HCT116 (cell line): ENCODE measurements around the gene HMCN1. TPM values are rescaled to one million over a fixed set of nuclear protein-coding genes. Genes with fewer than 3 reads are reported as not detected.

Experiments
- ATAC-seq: fragments of 200-7000 bp; cut with Tn5 transposase; 2 replicates; pipeline ENCODE4 v1.9.1; 2020; ENCODE audit warnings: mild to moderate bottlenecking, moderate library complexity
- BruUV-seq: library from RNA; stranded (reverse); fragments of 400-500 nt; replicated peaks from 2 replicates; lab custom pipeline; 2021; lab: Mats Ljungman, UMichigan
- CTCF ChIA-PET: fragments of 300-600 bp; sonication (Branson Sonifier 250); formaldehyde crosslinking; loops from one replicate; lab custom pipeline; 2021; ENCODE audit warnings: antibody characterized with exemption; lab: Charles Lee
- POLR2A ChIA-PET: fragments of 300-600, 350-600 bp; sonication (Branson Sonifier 250); formaldehyde crosslinking; loops from one replicate; lab custom pipeline; 2021; ENCODE audit warnings: antibody characterized with exemption; lab: Charles Lee
- RAD21 ChIA-PET, 2 experiments: fragments of 300-600 bp; sonication (Branson Sonifier 250); formaldehyde crosslinking; loops; one replicate each; lab custom pipeline; 2023; ENCODE audit warnings: low total read pairs in 2 of 2; ENCODE audit not compliant: uncharacterized antibody in 2 of 2, unreplicated experiment in 2 of 2, low non-redundant PET in 1 of 2; lab: Charles Lee
- DNase-seq: peaks from one replicate; pipeline ENCODE4 v3.0.0-alpha.2; 2010; ENCODE audit warnings: low read depth, low spot score
- H2AFZ ChIP-seq: fragments of 200-600 bp; shearing (Covaris generic), sonication (generic); 2 replicates; pipeline ENCODE4 v1.6.1; 2017; ENCODE audit warnings: low read depth, mixed run types, mixed read lengths, antibody characterized with exemption, low read length; ENCODE audit not compliant: poor library complexity, severe bottlenecking
- H3K27ac ChIP-seq: 2 replicates; pipeline ENCODE4 v1.5.1; 2012; ENCODE audit warnings: low read depth, low read length
- H3K27me3 ChIP-seq: fragments of 200-600 bp; sonication (generic); 2 replicates; pipeline ENCODE4 v1.6.1; 2016; ENCODE audit warnings: mixed run types, low read length, mixed read lengths; ENCODE audit not compliant: insufficient read depth
- H3K36me3 ChIP-seq, 2 experiments: fragments of 200-500 bp in 1 of 2; fragments of 200-600 bp in 1 of 2; sonication (Bioruptor generic) in 1 of 2; sonication (generic) in 1 of 2; 2 replicates each; pipeline versions ENCODE4 v1.5.1 to v1.6.1; 2014 to 2016; ENCODE audit warnings: low read length in 2 of 2, inconsistent platforms in 1 of 2, mixed read lengths in 1 of 2, mixed run types in 1 of 2; ENCODE audit not compliant: insufficient read depth in 2 of 2, control insufficient read depth in 1 of 2
- H3K4me1 ChIP-seq, 2 experiments: fragments of 200-600 bp in 1 of 2; sonication (generic) in 1 of 2; 2 replicates each; pipeline versions ENCODE4 v1.5.1 to v1.6.1; 2012 to 2017; ENCODE audit warnings: low read length in 2 of 2, inconsistent platforms in 1 of 2, mild to moderate bottlenecking in 1 of 2, mixed read lengths in 1 of 2, mixed run types in 1 of 2, moderate library complexity in 1 of 2; ENCODE audit not compliant: insufficient read depth in 2 of 2, control insufficient read depth in 1 of 2
- H3K4me2 ChIP-seq: fragments of 200-600 bp; sonication (generic); 2 replicates; pipeline ENCODE4 v1.6.1; 2017; ENCODE audit warnings: mixed run types, low read length, mixed read lengths
- H3K4me3 ChIP-seq, 2 experiments: fragments of 200-600 bp in 1 of 2; sonication (generic) in 1 of 2; replicated peaks in 1 of 2; 2 replicates each; pipeline ENCODE4 v1.5.1; 2011 to 2016; ENCODE audit warnings: low read length in 2 of 2, control low read depth in 1 of 2, low read depth in 1 of 2, mild to moderate bottlenecking in 1 of 2, mixed read lengths in 1 of 2, mixed run types in 1 of 2
- H3K79me2 ChIP-seq: fragments of 200-600 bp; sonication (generic); 2 replicates; pipeline ENCODE4 v1.6.1; 2017; ENCODE audit warnings: mild to moderate bottlenecking, mixed run types, low read length, moderate library complexity, mixed read lengths; ENCODE audit not compliant: insufficient read depth
- H3K9ac ChIP-seq: fragments of 200-600 bp; sonication (generic); 2 replicates; pipeline ENCODE4 v1.6.1; 2016; ENCODE audit warnings: low read length, mixed read lengths
- H3K9me2 ChIP-seq: fragments of 200-600 bp; sonication (generic), shearing (Covaris generic); 2 replicates; pipeline ENCODE4 v1.6.1; 2017; ENCODE audit warnings: mixed run types, mild to moderate bottlenecking, moderate library complexity; ENCODE audit not compliant: insufficient read depth
- H3K9me3 ChIP-seq, 2 experiments: fragments of 200-500 bp in 1 of 2; fragments of 200-600 bp in 1 of 2; sonication (Bioruptor generic) in 1 of 2; sonication (generic) in 1 of 2; 2 replicates each; pipeline ENCODE4 v1.6.1; 2014 to 2017; ENCODE audit warnings: low read length in 2 of 2, mixed read lengths in 2 of 2, inconsistent platforms in 1 of 2, low read depth in 1 of 2, mild to moderate bottlenecking in 1 of 2, mixed run types in 1 of 2, moderate library complexity in 1 of 2; ENCODE audit not compliant: control insufficient read depth in 1 of 2, insufficient read depth in 1 of 2
- H4K20me1 ChIP-seq: fragments of 200-600 bp; sonication (generic), shearing (Covaris generic); 2 replicates; pipeline ENCODE4 v1.6.1; 2017; ENCODE audit warnings: mixed run types, mild to moderate bottlenecking, moderate library complexity; ENCODE audit not compliant: insufficient read depth
- CTCF ChIP-seq, 3 experiments: fragments of 200-600 bp in 1 of 3; sonication (generic) in 1 of 3; IDR thresholded peaks in 2 of 3; conservative IDR thresholded peaks in 1 of 3; 2 replicates each; pipeline ENCODE4 v1.5.1; 2012 to 2017; ENCODE audit warnings: low read depth in 2 of 3, low read length in 2 of 3, antibody characterized with exemption in 1 of 3, borderline replicate concordance in 1 of 3, control low read depth in 1 of 3, mild to moderate bottlenecking in 1 of 3, mixed read lengths in 1 of 3, mixed run types in 1 of 3, moderate library complexity in 1 of 3; ENCODE audit not compliant: insufficient read depth in 1 of 3
- ELF1 ChIP-seq: IDR thresholded peaks from 2 replicates; pipeline ENCODE4 v1.6.1; 2012; ENCODE audit warnings: low read depth, borderline replicate concordance
- EZH2 ChIP-seq: fragments of 200-600 bp; sonication (generic); IDR thresholded peaks from 2 replicates; pipeline ENCODE4 v1.6.1; 2017; ENCODE audit warnings: antibody characterized with exemption, mixed run types
- FOSL1 ChIP-seq: IDR thresholded peaks from 2 replicates; pipeline ENCODE4 v1.6.1; 2012; ENCODE audit warnings: low read depth
- JUND ChIP-seq: IDR thresholded peaks from 2 replicates; pipeline ENCODE4 v1.6.1; 2012
- MAX ChIP-seq: IDR thresholded peaks from 2 replicates; pipeline ENCODE4 v1.6.1; 2012
- POLR2A ChIP-seq: IDR thresholded peaks from 2 replicates; pipeline ENCODE4 v1.7.0; 2011; ENCODE audit warnings: borderline replicate concordance; ENCODE audit not compliant: insufficient read depth, insufficient read length; ENCODE audit errors: extremely low read depth
- POLR2AphosphoS5 ChIP-seq: IDR thresholded peaks from 2 replicates; pipeline ENCODE4 v1.6.1; 2011; ENCODE audit warnings: mild to moderate bottlenecking, low read depth, low read length, moderate library complexity
- REST ChIP-seq: IDR thresholded peaks from 2 replicates; pipeline ENCODE4 v1.6.1; 2012; ENCODE audit warnings: low read depth
- SP1 ChIP-seq: IDR thresholded peaks from 2 replicates; pipeline ENCODE4 v1.6.1; 2012; ENCODE audit warnings: low read depth
- SRF ChIP-seq: IDR thresholded peaks from 2 replicates; pipeline ENCODE4 v1.6.1; 2012; ENCODE audit warnings: low read depth
- TCF7L2 ChIP-seq: IDR thresholded peaks from 2 replicates; pipeline ENCODE4 v1.7.0; 2011; ENCODE audit warnings: borderline replicate concordance, inconsistent platforms; ENCODE audit not compliant: insufficient read depth, insufficient read length; ENCODE audit errors: extremely low read depth
- YY1 ChIP-seq: IDR thresholded peaks from 2 replicates; pipeline ENCODE4 v1.6.1; 2011; ENCODE audit warnings: low read length, low read depth, moderate library complexity, mild to moderate bottlenecking; ENCODE audit not compliant: insufficient replicate concordance; ENCODE audit errors: extremely low read depth
- intact Hi-C: fragments of 100-400 bp; cut with micrococcal nuclease; formaldehyde crosslinking; loops from 2 replicates; pipeline ENCODE4 v1.10.0; 2022
- total RNA-seq: library from RNA; stranded (reverse); gene quantifications from one replicate; pipeline ENCODE4 v1.2.1, GENCODE V29; 2021; ENCODE audit not compliant: unreplicated experiment

HMCN1 gene
- total RNA-seq, 1 experiment from 2014 or later: 0.59 TPM

- Histone ChIP-seq H3K4me2 (no peak overlapping the region), H4K20me1 (no peaks in the 10 kb centered on the region), H2AFZ (no peak overlapping the region), H3K9ac (no peak overlapping the region), H3K4me3 (no peak overlapping the region), H3K27me3 (no peaks in the 10 kb centered on the region), H3K9me2 (no peaks in the 10 kb centered on the region), H3K36me3 (no peaks in the 10 kb centered on the region), H3K79me2 (no peaks in the 10 kb centered on the region), H3K27ac (no peak overlapping the region), H3K4me1 (no peaks in the 10 kb centered on the region), H3K9me3 (no peaks in the 10 kb centered on the region)
- ATAC-seq (no peak), DNase-seq (no peak)
- no peak for TF ChIP-seq CTCF (IDR thresholded peaks at IDR 0.05 in 2 of 3, conservative IDR thresholded peaks at IDR 0.05 in 1 of 3; ENCODE audit: borderline replicate concordance in 1 of 3, insufficient read depth in 1 of 3, low read depth in 2 of 3, low read length in 2 of 3)
- no peak for TF ChIP-seq POLR2AphosphoS5
- TF ChIP-seq MAX: no peak
- TF ChIP-seq YY1: no peak
- no peak for TF ChIP-seq POLR2A
- no peak for TF ChIP-seq EZH2
- no peak for TF ChIP-seq ELF1
- no peak for TF ChIP-seq JUND
- TF ChIP-seq SP1: no peak
- TF ChIP-seq SRF: no peak
- TF ChIP-seq FOSL1: no peak
- TF ChIP-seq REST: no peak
- TF ChIP-seq TCF7L2: no peak
- POLR2A ChIA-PET: no interaction called here
- BruUV-seq: no TSS peak
- RAD21 ChIA-PET: no interaction called here
- CTCF ChIA-PET: interaction anchor here (0.9 kb wide), 1 partner anchor 9 kb away, joined by 3 read pairs; no protein-coding TSS in a partner anchor
- intact Hi-C loops: no loop called here
These were observed 70.0 kb downstream of the HMCN1 start for GRCh38 chr1:185804206-185804605.
